Measurements from ENCODE around the gene RPRM. TPM values are rescaled to one million over a fixed set of nuclear protein-coding genes. Genes with fewer than 3 reads are reported as not detected.
A peak's percentile ranks its signal among the peaks of the same experiment; 100 is the strongest.
"Not testable (repeated sequence)": the region's sequence is repeated elsewhere in the genome, so short reads cannot be mapped to it uniquely, and the experiment has no call there.

RPRM gene
- total RNA-seq, 2 donors from 2014 or later = not detected

- no peaks in the 10 kb centered on the region for H3K36me3 Mint-ChIP-seq (ENCODE audit: insufficient read depth in 2 of 2)
- peaks cover 70% of the 10 kb centered on the region for H3K27me3 Mint-ChIP-seq (ENCODE audit: low read depth)
- ATAC-seq (replicated peaks in 1 of 2) (no peak), DNase-seq (no peak)
- H3K4me3 Mint-ChIP-seq = peak overlapping the region; percentile 68 to 75
- H3K4me1 Mint-ChIP-seq (ENCODE audit: low read depth) = peaks cover 23% of the 10 kb centered on the region
- no peaks in the 10 kb centered on the region for H3K9me3 Mint-ChIP-seq
- no peak overlapping the region for H3K27ac Mint-ChIP-seq
These were observed 1.5 kb downstream of the RPRM start for GRCh38 chr2:153476816-153477635.

GRCh38 chr2:153476491-153476815, 2.1 kb downstream of the RPRM start:
- no peak overlapping the region for H3K4me3 Mint-ChIP-seq

GRCh38 chr2:153474876-153475435, 3.6 kb downstream of the RPRM start:
- Mint-ChIP-seq H3K4me3 (no peak overlapping the region), H3K36me3 (ENCODE audit: insufficient read depth in 2 of 2) (no peaks in the 10 kb centered on the region), H3K27ac (no peak overlapping the region), H3K9me3 (no peaks in the 10 kb centered on the region), H3K4me1 (ENCODE audit: low read depth) (peaks cover 23% of the 10 kb centered on the region), H3K27me3 (ENCODE audit: low read depth) (peaks cover 62% of the 10 kb centered on the region)
- ATAC-seq (replicated peaks in 1 of 2) = no peak
- DNase-seq = no peak

More at GRCh38 chr2:153476491-153476815, 2.1 kb downstream of the RPRM start:
- DNase-seq (no peak), ATAC-seq (replicated peaks in 1 of 2) (no peak)
- H3K27ac Mint-ChIP-seq = no peak overlapping the region
- peaks cover 70% of the 10 kb centered on the region for H3K27me3 Mint-ChIP-seq (ENCODE audit: low read depth)
- peaks cover 23% of the 10 kb centered on the region for H3K4me1 Mint-ChIP-seq (ENCODE audit: low read depth)
- H3K36me3 Mint-ChIP-seq (ENCODE audit: insufficient read depth in 2 of 2) = no peaks in the 10 kb centered on the region
- H3K9me3 Mint-ChIP-seq = no peaks in the 10 kb centered on the region

- no peak overlapping the region for H3K4me3 Mint-ChIP-seq
- ATAC-seq (replicated peaks in 1 of 2) (no peak), DNase-seq (no peak)
- no peak overlapping the region for H3K27ac Mint-ChIP-seq
- H3K4me1 Mint-ChIP-seq (ENCODE audit: low read depth) = peaks cover 23% of the 10 kb centered on the region
- peaks cover 57% of the 10 kb centered on the region for H3K27me3 Mint-ChIP-seq (ENCODE audit: low read depth)
- no peaks in the 10 kb centered on the region for H3K36me3 Mint-ChIP-seq (ENCODE audit: insufficient read depth in 2 of 2)
- H3K9me3 Mint-ChIP-seq = no peaks in the 10 kb centered on the region
These were observed 4.2 kb downstream of the RPRM start for GRCh38 chr2:153474407-153474806.

- DNase-seq = no peak
- no peaks in the 10 kb centered on the region for H3K36me3 Mint-ChIP-seq (ENCODE audit: insufficient read depth in 2 of 2)
- H3K27me3 Mint-ChIP-seq (ENCODE audit: low read depth) = peaks cover 31% of the 10 kb centered on the region
- H3K4me1 Mint-ChIP-seq (ENCODE audit: low read depth) = no peaks in the 10 kb centered on the region
- no peak overlapping the region for H3K27ac Mint-ChIP-seq
- H3K9me3 Mint-ChIP-seq = no peaks in the 10 kb centered on the region
- no peak overlapping the region for H3K4me3 Mint-ChIP-seq
- no peak for ATAC-seq (replicated peaks in 1 of 2)
These were observed 7.7 kb downstream of the RPRM start for GRCh38 chr2:153470867-153471266.

GRCh38 chr2:153464395-153464794, 14.2 kb downstream of the RPRM start:
- DNase-seq (no peak), ATAC-seq (replicated peaks in 1 of 2) (no peak)
- peaks cover 5% of the 10 kb centered on the region for H3K27me3 Mint-ChIP-seq (ENCODE audit: low read depth)
- H3K9me3 Mint-ChIP-seq = no peaks in the 10 kb centered on the region
- no peak overlapping the region for H3K4me3 Mint-ChIP-seq
- H3K4me1 Mint-ChIP-seq (ENCODE audit: low read depth) = no peaks in the 10 kb centered on the region
- H3K36me3 Mint-ChIP-seq (ENCODE audit: insufficient read depth in 2 of 2) = no peaks in the 10 kb centered on the region
- no peak overlapping the region for H3K27ac Mint-ChIP-seq

GRCh38 chr2:153462338-153462859, 16.2 kb downstream of the RPRM start:
- Mint-ChIP-seq H3K36me3 (ENCODE audit: insufficient read depth in 2 of 2) (no peaks in the 10 kb centered on the region), H3K4me1 (ENCODE audit: low read depth) (no peaks in the 10 kb centered on the region), H3K27ac (no peak overlapping the region), H3K4me3 (no peak overlapping the region), H3K27me3 (ENCODE audit: low read depth) (peaks cover 12% of the 10 kb centered on the region), H3K9me3 (no peaks in the 10 kb centered on the region)
- ATAC-seq (replicated peaks in 1 of 2) (no peak), DNase-seq (no peak)

GRCh38 chr2:153461453-153461852, 17.1 kb downstream of the RPRM start:
- no peak overlapping the region for H3K27ac Mint-ChIP-seq
- ATAC-seq (replicated peaks in 1 of 2) (no peak), DNase-seq (no peak)
- no peaks in the 10 kb centered on the region for H3K9me3 Mint-ChIP-seq
- H3K4me3 Mint-ChIP-seq = no peak overlapping the region
- H3K4me1 Mint-ChIP-seq (ENCODE audit: low read depth) = no peaks in the 10 kb centered on the region
- H3K27me3 Mint-ChIP-seq (ENCODE audit: low read depth) = peaks cover 13% of the 10 kb centered on the region
- H3K36me3 Mint-ChIP-seq (ENCODE audit: insufficient read depth in 2 of 2) = no peaks in the 10 kb centered on the region

GRCh38 chr2:153455861-153456260, 22.7 kb downstream of the RPRM start:
- peaks cover 13% of the 10 kb centered on the region for H3K27me3 Mint-ChIP-seq (ENCODE audit: low read depth)
- no peaks in the 10 kb centered on the region for H3K4me1 Mint-ChIP-seq (ENCODE audit: low read depth)
- no peaks in the 10 kb centered on the region for H3K36me3 Mint-ChIP-seq (ENCODE audit: insufficient read depth in 2 of 2)
- no peak overlapping the region for H3K27ac Mint-ChIP-seq
- H3K4me3 Mint-ChIP-seq = no peak overlapping the region
- H3K9me3 Mint-ChIP-seq = no peaks in the 10 kb centered on the region
- DNase-seq = no peak
- ATAC-seq (replicated peaks in 1 of 2) = no peak

- ATAC-seq (replicated peaks in 1 of 2) = no peak
- Mint-ChIP-seq H3K27ac (no peak overlapping the region), H3K27me3 (ENCODE audit: low read depth) (peaks cover 13% of the 10 kb centered on the region), H3K4me1 (ENCODE audit: low read depth) (no peaks in the 10 kb centered on the region), H3K36me3 (ENCODE audit: insufficient read depth in 2 of 2) (no peaks in the 10 kb centered on the region), H3K4me3 (no peak overlapping the region), H3K9me3 (no peaks in the 10 kb centered on the region)
- no peak for DNase-seq
These were observed 23.2 kb downstream of the RPRM start for GRCh38 chr2:153455403-153455802.

- Mint-ChIP-seq H3K9me3 (no peaks in the 10 kb centered on the region), H3K27ac (no peak overlapping the region), H3K27me3 (ENCODE audit: low read depth) (no peaks in the 10 kb centered on the region), H3K36me3 (ENCODE audit: insufficient read depth in 2 of 2) (no peaks in the 10 kb centered on the region), H3K4me1 (ENCODE audit: low read depth) (no peaks in the 10 kb centered on the region), H3K4me3 (no peak overlapping the region)
- DNase-seq = no peak
- ATAC-seq (replicated peaks in 1 of 2) = no peak
These were observed 27.0 kb downstream of the RPRM start for GRCh38 chr2:153451611-153452010.

- peaks cover 3 to 5% of the 10 kb centered on the region in 2 donors for H3K9me3 Mint-ChIP-seq
- H3K27me3 Mint-ChIP-seq (ENCODE audit: low read depth) = no peaks in the 10 kb centered on the region
- no peak for ATAC-seq (replicated peaks in 1 of 2)
These were observed 35.5 kb downstream of the RPRM start for GRCh38 chr2:153443106-153443505.

GRCh38 chr2:153442616-153443015, 35.9 kb downstream of the RPRM start:
- H3K36me3 Mint-ChIP-seq (ENCODE audit: insufficient read depth in 2 of 2); DNase-seq; ATAC-seq (replicated peaks in 1 of 2); H3K4me3 Mint-ChIP-seq; H3K27ac Mint-ChIP-seq; H3K4me1 Mint-ChIP-seq (ENCODE audit: low read depth); H3K9me3 Mint-ChIP-seq; H3K27me3 Mint-ChIP-seq (ENCODE audit: low read depth): not testable (repeated sequence)

More at GRCh38 chr2:153443106-153443505, 35.5 kb downstream of the RPRM start:
- no peaks in the 10 kb centered on the region for H3K4me1 Mint-ChIP-seq (ENCODE audit: low read depth)
- H3K36me3 Mint-ChIP-seq (ENCODE audit: insufficient read depth in 2 of 2) = peaks cover 5 to 6% of the 10 kb centered on the region in 2 donors
- no peak overlapping the region for H3K4me3 Mint-ChIP-seq
- H3K27ac Mint-ChIP-seq = no peak overlapping the region
- no peak for DNase-seq
